Common myeloid progenitor, CD34-positive (primary cell): Measurements from ENCODE around the gene GRIP1.

ENCODE experiments used
- CTCF ChIA-PET: fragments of 350-600 bp; sonication (Branson Sonifier 250); formaldehyde crosslinking; loops from one replicate; lab custom pipeline; 2021; ENCODE audit warnings: antibody characterized with exemption; lab: Charles Lee
- POLR2A ChIA-PET: fragments of 350-600 bp; sonication (Branson Sonifier 250); formaldehyde crosslinking; loops from one replicate; lab custom pipeline; 2021; ENCODE audit warnings: antibody characterized with exemption; lab: Charles Lee
- DNase-seq, 3 donors: peaks; one replicate each; pipeline versions ENCODE4 v3.0.0 to v3.0.0-alpha.2; 2013
- H3K27ac ChIP-seq, 2 experiments: 1 replicate in 1 of 2; 2 replicates in 1 of 2; pipeline ENCODE4 v1.7.0; 2013; ENCODE audit warnings: inconsistent platforms in 2 of 2, low read length in 2 of 2, mild to moderate bottlenecking in 2 of 2, low read depth in 1 of 2, moderate library complexity in 1 of 2; ENCODE audit not compliant: severe bottlenecking in 2 of 2, insufficient read depth in 1 of 2, poor library complexity in 1 of 2
- H3K27me3 ChIP-seq, 5 experiments: replicated peaks in 2 of 5; 1 replicate in 3 of 5; 2 replicates in 2 of 5; pipeline versions ENCODE4 v1.6.1 to v1.7.0; 2013; ENCODE audit warnings: low read length in 4 of 5, mild to moderate bottlenecking in 2 of 5, moderate library complexity in 2 of 5, inconsistent platforms in 1 of 5; ENCODE audit not compliant: insufficient read depth in 5 of 5, control insufficient read depth in 4 of 5
- H3K36me3 ChIP-seq, 4 experiments: 1 replicate in 2 of 4; 2 replicates in 2 of 4; pipeline versions ENCODE4 v1.6.1 to v1.7.0; 2013; ENCODE audit warnings: low read length in 3 of 4, control low read depth in 1 of 4, mild to moderate bottlenecking in 1 of 4; ENCODE audit not compliant: control insufficient read depth in 4 of 4, insufficient read depth in 4 of 4
- H3K4me1 ChIP-seq, 4 experiments: 1 replicate in 3 of 4; 2 replicates in 1 of 4; pipeline versions ENCODE4 v1.6.1 to v1.7.1; 2013; ENCODE audit warnings: low read length in 3 of 4, mild to moderate bottlenecking in 3 of 4, control low read depth in 1 of 4, inconsistent platforms in 1 of 4, moderate library complexity in 1 of 4; ENCODE audit not compliant: control insufficient read depth in 4 of 4, insufficient read depth in 4 of 4; ENCODE audit errors: control extremely low read depth in 1 of 4
- H3K4me3 ChIP-seq, 7 experiments: 1 replicate in 4 of 7; 2 replicates in 3 of 7; pipeline versions ENCODE4 v1.5.1 to v1.7.0; 2013; ENCODE audit warnings: mild to moderate bottlenecking in 7 of 7, low read length in 6 of 7, moderate library complexity in 6 of 7, inconsistent platforms in 2 of 7, low read depth in 2 of 7, control low read depth in 1 of 7; ENCODE audit not compliant: insufficient read depth in 4 of 7, control insufficient read depth in 1 of 7; ENCODE audit errors: extremely low read depth in 1 of 7
- H3K9me3 ChIP-seq, 5 experiments: 1 replicate in 4 of 5; 2 replicates in 1 of 5; pipeline versions ENCODE4 v1.6.1 to v1.7.1; 2013; ENCODE audit warnings: low read length in 4 of 5, mild to moderate bottlenecking in 2 of 5, inconsistent platforms in 1 of 5, low read depth in 1 of 5, moderate library complexity in 1 of 5; ENCODE audit not compliant: control insufficient read depth in 4 of 5, insufficient read depth in 2 of 5; ENCODE audit errors: control extremely low read depth in 1 of 5
- WGBS: methylation state at CpG from one replicate; pipeline ENCODE4 v1.1.5; 2013; ENCODE audit not compliant: insufficient coverage; 5-methylcytosine and 5-hydroxymethylcytosine counted together

GRIP1 gene

DNA sequence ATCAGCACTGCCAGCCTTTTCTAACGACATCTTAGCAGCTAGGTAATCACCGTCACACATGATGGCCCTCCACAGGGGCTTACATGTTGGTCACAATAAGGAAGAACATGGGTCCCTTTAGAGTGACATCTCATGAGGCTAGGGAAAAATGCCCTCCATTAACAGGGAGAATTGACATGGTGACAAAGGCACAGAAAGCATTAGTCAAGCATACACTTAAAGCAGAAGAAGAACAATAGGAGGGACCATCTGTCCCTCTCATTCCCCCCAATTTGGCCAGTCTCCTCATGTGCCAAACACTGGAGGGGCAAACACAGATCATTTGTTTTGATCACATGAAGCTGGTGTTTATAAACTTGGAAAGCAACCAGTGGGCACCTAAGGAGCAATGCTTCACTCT lies 78.0 kb downstream of the GRIP1 start:
- DNase-seq, result no peak
- WGBS, result 94% methylated on average over 2 of the region's 2 CpGs
- Histone ChIP-seq H3K36me3 (no peaks in the 10 kb centered on the region), H3K27ac (no peak overlapping the region), H3K4me1 (no peaks in the 10 kb centered on the region), H3K27me3 (no peaks in the 10 kb centered on the region), H3K4me3 (no peak overlapping the region), H3K9me3 (no peaks in the 10 kb centered on the region)
- ChIA-PET POLR2A (interaction anchor here (0.7 kb wide), 1 partner anchor 1426 kb away, joined by 3 read pairs; no protein-coding TSS in a partner anchor), CTCF (interaction anchor here (1.1 kb wide), 1 partner anchor 93 kb away, joined by 3 read pairs; no protein-coding TSS in a partner anchor)

DNA sequence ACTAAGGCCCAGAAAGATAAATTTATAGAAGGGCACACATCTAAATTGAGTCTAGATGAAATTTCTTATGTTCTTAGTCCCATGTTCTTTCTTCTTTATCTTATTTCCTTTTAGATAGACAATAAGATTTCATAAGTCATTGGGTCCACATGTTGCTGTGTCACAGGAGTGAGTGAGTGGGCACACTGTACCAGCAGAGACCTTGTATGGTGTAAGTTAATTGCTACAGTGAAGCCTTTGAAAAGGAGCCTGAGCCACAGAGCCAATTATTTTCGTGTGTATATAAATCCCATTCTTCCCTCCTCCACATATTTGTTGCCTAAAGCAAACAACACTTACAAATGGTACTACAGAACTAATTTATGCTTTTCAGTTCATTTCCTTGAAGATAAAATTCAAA lies 79.1 kb downstream of the GRIP1 start:
- H3K36me3 ChIP-seq, result no peaks in the 10 kb centered on the region
- no peaks in the 10 kb centered on the region for H3K9me3 ChIP-seq
- DNase-seq, result no peak
- no CpG with 5 or more reads among the region's 1 CpG for WGBS
- ChIA-PET POLR2A (no interaction called here), CTCF (interaction anchor here (1.1 kb wide), 1 partner anchor 92 kb away, joined by 3 read pairs; no protein-coding TSS in a partner anchor)
- no peaks in the 10 kb centered on the region for H3K4me1 ChIP-seq
- no peak overlapping the region for H3K27ac ChIP-seq
- H3K4me3 ChIP-seq, result no peak overlapping the region
- H3K27me3 ChIP-seq, result no peaks in the 10 kb centered on the region

DNA sequence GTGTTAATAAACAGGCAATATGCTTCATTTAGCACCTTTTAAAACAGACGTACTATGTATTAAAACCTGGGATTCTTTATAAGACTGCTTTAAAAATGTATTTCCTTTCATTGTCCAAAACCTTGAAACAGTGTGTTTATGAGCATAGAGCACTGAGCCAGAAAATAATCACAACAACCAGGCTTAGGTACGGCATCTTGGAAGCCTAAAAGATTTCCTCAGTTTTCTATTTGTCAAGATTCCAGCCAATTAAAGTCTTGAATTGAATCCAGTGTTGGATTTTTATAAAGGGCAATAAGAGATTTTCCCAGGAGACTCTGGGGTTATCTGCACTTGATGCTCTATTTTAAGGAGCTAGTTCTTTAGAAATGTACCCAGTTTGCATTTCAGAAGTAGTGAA lies 80.3 kb downstream of the GRIP1 start:
- Histone ChIP-seq H3K36me3 (no peaks in the 10 kb centered on the region), H3K4me3 (no peak overlapping the region), H3K27me3 (no peaks in the 10 kb centered on the region), H3K9me3 (no peaks in the 10 kb centered on the region), H3K27ac (no peak overlapping the region), H3K4me1 (no peaks in the 10 kb centered on the region)
- ChIA-PET CTCF (no interaction called here), POLR2A (no interaction called here)
- 89% methylated on average over 1 of the region's 2 CpGs for WGBS
- DNase-seq, result no peak

DNA sequence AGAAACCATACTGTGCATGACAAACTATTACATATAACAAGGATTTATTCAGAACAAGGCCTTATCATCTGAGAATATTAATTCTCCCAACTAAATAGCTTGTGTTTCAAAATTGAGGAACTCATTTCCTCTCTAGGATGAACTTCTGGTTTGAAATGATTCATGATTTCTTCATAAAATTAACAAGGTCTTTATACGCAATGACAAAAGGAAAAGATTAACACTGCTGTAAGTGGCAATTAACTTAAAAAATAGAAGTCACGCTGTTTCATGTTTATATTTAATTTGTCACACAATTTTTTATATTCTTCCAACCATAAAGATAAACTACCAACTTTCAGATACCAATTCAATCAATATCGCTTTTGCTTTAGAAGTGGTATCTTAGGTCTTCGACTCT lies 80.8 kb downstream of the GRIP1 start:
- Histone ChIP-seq H3K36me3 (no peaks in the 10 kb centered on the region), H3K27me3 (no peaks in the 10 kb centered on the region), H3K9me3 (no peaks in the 10 kb centered on the region), H3K4me1 (no peaks in the 10 kb centered on the region), H3K27ac (no peak overlapping the region), H3K4me3 (no peak overlapping the region)
- WGBS, result 100% methylated on average over 2 of the region's 4 CpGs
- CTCF ChIA-PET, result no interaction called here
- POLR2A ChIA-PET, result no interaction called here
- DNase-seq, result no peak

DNA sequence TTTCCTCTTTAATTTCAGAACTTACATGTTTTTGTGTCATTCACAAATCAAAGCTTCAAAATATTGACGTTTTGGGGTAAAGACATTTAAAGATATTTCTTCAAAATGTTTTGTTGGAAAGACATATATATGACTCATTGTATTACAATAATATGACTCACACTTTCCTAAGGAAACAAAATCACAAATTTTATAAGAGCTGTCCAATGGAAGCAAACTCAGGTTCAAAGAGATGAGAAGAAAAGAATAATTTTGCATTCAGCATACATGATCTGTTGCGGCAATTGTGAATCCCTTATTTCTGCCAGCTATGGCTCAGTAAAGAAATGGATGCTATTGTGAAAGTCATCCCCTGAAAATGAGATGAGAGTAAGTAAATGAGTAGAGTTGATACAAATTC lies 82.7 kb downstream of the GRIP1 start:
- no peaks in the 10 kb centered on the region for H3K36me3 ChIP-seq
- H3K9me3 ChIP-seq, result no peaks in the 10 kb centered on the region
- no peak overlapping the region for H3K27ac ChIP-seq
- H3K4me1 ChIP-seq, result no peaks in the 10 kb centered on the region
- WGBS, result 88% methylated on average over 1 of the region's 2 CpGs
- DNase-seq, result no peak
- no peak overlapping the region for H3K4me3 ChIP-seq
- CTCF ChIA-PET, result no interaction called here
- no peaks in the 10 kb centered on the region for H3K27me3 ChIP-seq
- POLR2A ChIA-PET, result no interaction called here

DNA sequence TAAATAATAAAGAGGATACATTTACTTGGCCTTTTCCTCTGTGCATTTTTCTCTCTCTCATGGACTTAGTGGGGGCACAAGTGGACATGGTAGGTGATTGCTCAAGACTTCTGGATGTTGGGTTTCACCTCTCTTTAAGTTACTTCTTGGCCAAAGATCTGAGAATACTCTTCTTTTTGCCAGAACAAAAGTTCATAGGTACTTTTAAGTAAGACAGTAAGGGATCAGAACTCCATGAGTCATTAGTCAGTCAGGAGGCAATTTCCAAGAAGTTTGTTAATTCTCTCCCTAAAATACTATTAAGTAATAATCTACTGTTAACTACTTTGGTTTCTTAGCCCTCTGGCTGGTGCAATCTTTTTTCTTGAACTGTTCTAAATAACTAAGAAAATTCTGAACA lies 84.2 kb downstream of the GRIP1 start:
- Histone ChIP-seq H3K27me3 (no peaks in the 10 kb centered on the region), H3K36me3 (no peaks in the 10 kb centered on the region), H3K4me1 (no peaks in the 10 kb centered on the region), H3K4me3 (no peak overlapping the region), H3K9me3 (no peaks in the 10 kb centered on the region), H3K27ac (no peak overlapping the region)
- no peak for DNase-seq
- POLR2A ChIA-PET, result no interaction called here
- CTCF ChIA-PET, result interaction anchor here (0.6 kb wide), 1 partner anchor 260 kb away, joined by 3 read pairs; no protein-coding TSS in a partner anchor

DNA sequence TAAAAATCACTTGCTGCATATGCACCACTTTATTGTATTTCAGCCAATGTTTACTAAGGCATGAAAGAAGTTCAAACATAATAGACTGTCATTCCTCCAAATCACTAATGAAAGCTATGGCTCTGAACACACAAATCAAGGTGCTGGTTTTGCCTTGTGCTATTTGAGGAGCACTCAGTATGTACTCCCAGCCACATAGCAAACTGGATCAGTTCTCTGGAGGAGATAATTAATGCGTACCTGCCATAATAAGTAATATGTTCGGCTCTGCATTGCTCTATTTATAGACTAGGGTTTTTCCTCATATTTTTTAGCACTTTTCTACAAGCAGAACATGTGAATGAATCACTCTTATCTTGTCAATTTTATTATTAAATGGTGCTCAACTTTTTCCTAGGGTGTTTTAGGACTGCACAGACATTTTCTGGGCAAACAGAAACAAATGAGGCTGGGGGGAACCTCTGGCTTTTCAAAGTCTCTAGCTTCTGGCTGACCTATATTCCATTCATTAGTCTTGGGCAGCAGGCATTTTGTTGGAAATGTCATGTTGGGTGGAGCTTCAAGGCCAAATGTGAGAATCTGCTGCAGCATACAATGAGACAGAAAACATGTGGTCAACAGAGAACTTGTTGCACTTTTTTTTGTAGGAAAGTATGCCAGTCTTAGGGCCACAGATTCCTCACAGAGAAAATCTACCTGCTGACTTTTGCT lies 88.4 kb downstream of the GRIP1 start:
- Histone ChIP-seq H3K9me3 (no peaks in the 10 kb centered on the region), H3K36me3 (no peaks in the 10 kb centered on the region), H3K27me3 (no peaks in the 10 kb centered on the region), H3K27ac (no peak overlapping the region), H3K4me3 (no peak overlapping the region), H3K4me1 (no peaks in the 10 kb centered on the region)
- POLR2A ChIA-PET, result no interaction called here
- CTCF ChIA-PET, result no interaction called here
- DNase-seq, result no peak
- WGBS, result no CpG with 5 or more reads among the region's 2 CpGs
